RWPE1 (cell line): ENCODE data around the gene GRAMD1B.
A peak's percentile ranks its signal among the peaks of the same experiment; 100 is the strongest.
"Not testable (repeated sequence)": the region's sequence is repeated elsewhere in the genome, so short reads cannot be mapped to it uniquely, and the experiment has no call there.

Source experiments
- CTCF ChIA-PET: fragments of 350-600 bp; sonication (Branson Sonifier 250); formaldehyde crosslinking; extraction: SDS; loops from one replicate; lab custom pipeline; 2021; lab: Yijun Ruan, JAX
- POLR2A ChIA-PET: fragments of 400-600 bp; formaldehyde crosslinking; extraction: SDS; loops from one replicate; lab custom pipeline; 2020; ENCODE audit warnings: antibody characterized with exemption; ENCODE audit not compliant: low non-redundant PET; lab: Yijun Ruan, JAX
- DNase-seq: peaks from one replicate; pipeline ENCODE4 v3.0.0; 2012; ENCODE audit warnings: low spot score
- H3K27ac ChIP-seq: fragments of 450-650 bp; 2 replicates; pipeline ENCODE4 v1.5.1; 2017
- TF ChIP-seq, protein P1 (sequence below): fragments of 450-650 bp; conservative IDR thresholded peaks from 2 replicates; pipeline ENCODE4 v1.5.1; 2017; ENCODE audit warnings: low read depth, mild to moderate bottlenecking

GRAMD1B gene

DNA sequence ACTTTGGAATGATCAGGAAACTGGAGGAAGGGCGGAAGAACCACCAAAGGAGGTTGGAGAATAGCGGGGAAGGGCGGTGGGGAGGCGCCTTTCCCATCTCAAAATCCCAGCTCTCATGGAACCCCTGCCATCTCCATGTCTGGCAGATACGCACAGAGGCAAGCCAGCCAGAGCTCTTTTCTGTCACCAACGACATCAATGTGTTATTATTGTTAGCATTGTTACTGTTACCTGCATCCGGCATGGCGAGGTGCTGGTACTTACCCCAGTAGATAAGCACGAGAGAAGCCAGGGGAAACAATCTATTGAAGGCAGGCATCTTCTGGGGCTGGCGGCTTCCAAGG is 223.4 kb downstream of the GRAMD1B start:
- ChIA-PET POLR2A (no interaction called here), CTCF (interaction anchor here (0.6 to 1.3 kb wide), 3 partner anchors 54 to 1184 kb away, joined by 3 to 8 read pairs (median 3); no protein-coding TSS in a partner anchor)
- TF ChIP-seq, protein P1, sequence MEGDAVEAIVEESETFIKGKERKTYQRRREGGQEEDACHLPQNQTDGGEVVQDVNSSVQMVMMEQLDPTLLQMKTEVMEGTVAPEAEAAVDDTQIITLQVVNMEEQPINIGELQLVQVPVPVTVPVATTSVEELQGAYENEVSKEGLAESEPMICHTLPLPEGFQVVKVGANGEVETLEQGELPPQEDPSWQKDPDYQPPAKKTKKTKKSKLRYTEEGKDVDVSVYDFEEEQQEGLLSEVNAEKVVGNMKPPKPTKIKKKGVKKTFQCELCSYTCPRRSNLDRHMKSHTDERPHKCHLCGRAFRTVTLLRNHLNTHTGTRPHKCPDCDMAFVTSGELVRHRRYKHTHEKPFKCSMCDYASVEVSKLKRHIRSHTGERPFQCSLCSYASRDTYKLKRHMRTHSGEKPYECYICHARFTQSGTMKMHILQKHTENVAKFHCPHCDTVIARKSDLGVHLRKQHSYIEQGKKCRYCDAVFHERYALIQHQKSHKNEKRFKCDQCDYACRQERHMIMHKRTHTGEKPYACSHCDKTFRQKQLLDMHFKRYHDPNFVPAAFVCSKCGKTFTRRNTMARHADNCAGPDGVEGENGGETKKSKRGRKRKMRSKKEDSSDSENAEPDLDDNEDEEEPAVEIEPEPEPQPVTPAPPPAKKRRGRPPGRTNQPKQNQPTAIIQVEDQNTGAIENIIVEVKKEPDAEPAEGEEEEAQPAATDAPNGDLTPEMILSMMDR, result no peak
- H3K27ac ChIP-seq, result no peak overlapping the region
- no peak for DNase-seq

DNA sequence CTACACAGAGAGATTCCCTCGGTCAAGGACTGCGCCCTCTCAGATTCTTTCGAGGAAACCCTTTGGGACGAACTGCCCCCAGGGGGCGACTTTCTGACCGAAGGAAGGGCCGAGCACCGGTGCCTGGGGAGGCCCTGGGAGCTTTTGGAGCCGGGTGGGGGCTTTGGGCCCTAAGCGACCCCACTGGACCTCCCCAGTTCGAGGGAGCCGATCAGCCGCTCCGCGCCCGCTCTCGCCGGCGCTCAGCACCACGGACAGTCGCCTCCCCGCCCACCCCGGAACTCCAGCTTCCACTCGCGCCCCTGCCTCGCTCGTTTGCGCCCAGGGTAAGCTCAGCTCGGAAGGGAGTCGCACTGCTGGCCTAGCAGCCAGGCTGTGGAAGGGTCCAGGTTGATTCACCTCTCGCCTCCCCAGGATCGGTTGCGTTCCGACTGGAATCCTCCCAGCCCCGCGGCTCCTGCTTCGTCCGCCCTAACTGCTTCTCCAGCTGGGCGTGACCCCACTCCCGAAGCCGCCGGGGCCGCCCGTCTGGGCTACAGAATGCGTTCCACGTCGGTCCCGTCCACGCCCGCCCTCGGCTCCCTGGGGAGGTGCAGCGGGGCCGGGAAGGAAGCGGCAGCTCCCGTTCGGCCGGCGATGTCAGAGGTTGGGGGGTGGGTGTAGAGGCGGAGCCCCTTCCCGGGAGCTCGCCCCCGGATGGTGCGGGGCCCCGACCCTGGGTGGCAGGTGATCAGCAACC is 223.9 kb downstream of the GRAMD1B start:
- peak; percentile 58 for DNase-seq
- CTCF ChIA-PET, result interaction anchor here (0.6 to 1.3 kb wide), 6 partner anchors 13 to 1184 kb away, joined by 3 to 8 read pairs (median 4); no protein-coding TSS in a partner anchor
- H3K27ac ChIP-seq, result peak overlapping the region; percentile 20; the same call in 1 of the 2 replicates
- TF ChIP-seq, protein P1, result no peak
- POLR2A ChIA-PET, result no interaction called here

DNA sequence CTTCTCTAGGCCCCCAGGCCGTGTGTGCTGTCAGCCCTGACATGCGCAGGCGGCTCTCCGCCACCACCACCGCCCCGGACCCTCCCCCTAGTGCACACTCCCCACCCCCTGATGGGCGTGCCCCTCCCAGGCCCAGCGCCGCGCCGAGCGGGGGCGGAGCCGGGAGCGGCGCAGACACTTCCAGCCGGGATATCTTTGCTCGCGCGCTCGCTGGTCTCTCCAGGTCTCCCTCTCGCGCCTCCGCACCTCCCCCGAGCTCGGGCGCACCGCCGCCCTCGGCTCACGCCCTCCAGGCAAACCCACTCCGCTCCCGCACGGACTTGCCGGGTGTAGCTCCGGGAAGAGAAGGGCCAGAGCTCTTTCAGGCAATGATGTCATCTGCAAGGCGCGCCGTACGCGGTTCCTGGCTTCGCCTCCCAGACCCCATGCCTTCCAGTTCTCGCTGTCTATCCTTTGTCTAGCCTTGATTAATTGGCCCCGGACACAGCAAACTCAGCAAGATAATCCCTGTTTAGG is 224.6 kb downstream of the GRAMD1B start, which contains the start of gene SCN3B:
SCN3B (minus strand) TSS at position 59 of the 516 bp plus-strand sequence. CDS start 823 bp downstream, outside the sequence.
- ChIA-PET CTCF (interaction anchor here (0.6 to 1.3 kb wide), 5 partner anchors 14 to 610 kb away, joined by 3 to 8 read pairs (median 4); no protein-coding TSS in a partner anchor), POLR2A (no interaction called here)
- peak within 1 kb of the TSS; percentile 20; the same call in 1 of the 2 replicates for H3K27ac ChIP-seq
- TF ChIP-seq, protein P1, result no peak
- peak; percentile 84 for DNase-seq

DNA sequence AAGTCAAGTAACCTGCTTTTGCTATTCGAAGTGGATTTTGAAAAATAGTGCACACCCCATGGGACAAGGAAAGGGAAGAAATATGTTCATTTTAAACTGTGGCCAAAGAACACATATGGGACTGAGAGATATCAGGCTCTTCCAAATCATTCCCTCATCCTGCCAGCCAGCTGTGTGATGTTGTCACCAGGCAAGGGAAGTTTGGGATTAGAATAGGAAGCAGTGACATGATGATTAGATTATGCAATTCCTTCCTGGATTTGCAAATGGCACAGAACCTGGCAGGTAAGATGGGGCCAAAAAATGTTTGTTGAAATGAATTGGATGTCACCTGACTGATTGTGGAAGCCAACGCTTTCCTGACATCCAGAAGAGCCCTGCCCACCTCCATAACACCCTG is 229.2 kb downstream of the GRAMD1B start:
- TF ChIP-seq, protein P1, result no peak
- POLR2A ChIA-PET, result no interaction called here
- H3K27ac ChIP-seq, result no peak overlapping the region
- no peak for DNase-seq
- CTCF ChIA-PET, result no interaction called here

DNA sequence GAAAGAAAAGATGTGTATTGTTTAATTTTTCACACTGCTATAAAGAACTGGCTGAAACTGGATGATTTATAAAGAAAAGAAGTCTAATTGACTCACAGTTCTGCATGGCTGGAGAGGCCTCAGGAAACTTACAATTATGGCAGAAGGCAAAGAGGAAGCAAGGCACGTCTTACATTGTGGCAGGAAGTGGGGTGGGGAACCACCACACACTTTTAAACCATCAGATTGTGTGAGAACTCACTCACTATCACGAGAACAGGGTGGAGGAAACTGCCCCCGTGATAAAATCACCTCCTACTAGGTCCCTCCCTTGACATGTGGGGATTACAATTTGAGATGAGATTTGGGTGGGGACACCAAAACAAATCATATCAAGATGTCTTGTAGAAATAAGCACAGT is 229.9 kb downstream of the GRAMD1B start:
- DNase-seq, POLR2A ChIA-PET, H3K27ac ChIP-seq: not testable (repeated sequence)
- CTCF ChIA-PET, result interaction anchor here (0.7 kb wide), 1 partner anchor 753 kb away, joined by 6 read pairs; no protein-coding TSS in a partner anchor

DNA sequence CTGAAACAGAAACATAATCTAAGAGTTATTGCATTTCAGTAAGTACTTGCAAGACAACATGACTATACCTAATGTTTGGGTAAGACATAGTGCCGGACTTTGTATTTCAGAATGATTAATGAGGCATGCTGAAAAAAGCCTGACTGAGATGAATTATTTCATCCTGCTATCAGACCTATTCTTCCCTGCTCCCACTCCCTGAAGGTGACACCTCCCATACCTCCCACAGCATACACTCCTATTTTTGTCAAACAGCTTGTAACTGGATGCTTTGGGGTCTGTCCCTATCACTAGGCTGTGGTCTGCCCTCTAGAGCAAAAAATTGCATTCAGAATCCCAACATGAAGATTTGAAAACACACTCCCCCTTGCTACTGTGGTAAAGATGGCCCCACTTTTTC is 235.2 kb downstream of the GRAMD1B start:
- no peak overlapping the region for H3K27ac ChIP-seq
- ChIA-PET CTCF (no interaction called here), POLR2A (no interaction called here)
- TF ChIP-seq, protein P1, result no peak
- no peak for DNase-seq

DNA sequence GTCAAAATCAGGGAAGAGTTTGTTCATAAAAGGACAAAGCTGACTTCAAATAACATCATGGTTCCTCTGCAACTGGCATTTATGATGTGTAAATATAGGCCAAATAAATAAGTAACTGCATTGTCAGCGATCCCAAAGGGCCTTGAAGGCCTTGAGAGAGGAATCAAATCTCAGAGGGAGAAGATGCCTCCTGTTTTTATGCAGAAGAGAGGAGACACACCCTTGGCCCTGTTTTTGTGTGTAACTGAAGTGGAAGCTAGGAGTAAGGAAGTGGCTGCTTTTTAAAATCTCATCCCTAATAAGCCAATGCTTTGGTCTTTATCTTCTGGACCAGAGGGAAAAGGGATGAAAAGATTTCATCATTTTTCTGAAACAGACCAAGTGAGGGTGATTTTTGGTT is 240.0 kb downstream of the GRAMD1B start:
- CTCF ChIA-PET, result no interaction called here
- POLR2A ChIA-PET, result no interaction called here
- TF ChIP-seq, protein P1, result no peak
- H3K27ac ChIP-seq, result no peak overlapping the region
- DNase-seq, result no peak
